Stimulated activated CD4-positive, alpha-beta T cell treated with anti-CD3 and anti-CD28 coated beads, TNF-alpha, amount 100 ng/mL, for 4 hours (primary cell): Measurements from ENCODE around the gene GNA14.
"Not testable (repeated sequence)": the region's sequence is repeated elsewhere in the genome, so short reads cannot be mapped to it uniquely, and the experiment has no call there.

ENCODE experiments used
- DNase-seq, 3 experiments: peaks; one replicate each; pipeline ENCODE4 v3.0.0-alpha.2; 2020; ENCODE audit warnings: low read depth in 3 of 3

The GNA14 gene

DNA sequence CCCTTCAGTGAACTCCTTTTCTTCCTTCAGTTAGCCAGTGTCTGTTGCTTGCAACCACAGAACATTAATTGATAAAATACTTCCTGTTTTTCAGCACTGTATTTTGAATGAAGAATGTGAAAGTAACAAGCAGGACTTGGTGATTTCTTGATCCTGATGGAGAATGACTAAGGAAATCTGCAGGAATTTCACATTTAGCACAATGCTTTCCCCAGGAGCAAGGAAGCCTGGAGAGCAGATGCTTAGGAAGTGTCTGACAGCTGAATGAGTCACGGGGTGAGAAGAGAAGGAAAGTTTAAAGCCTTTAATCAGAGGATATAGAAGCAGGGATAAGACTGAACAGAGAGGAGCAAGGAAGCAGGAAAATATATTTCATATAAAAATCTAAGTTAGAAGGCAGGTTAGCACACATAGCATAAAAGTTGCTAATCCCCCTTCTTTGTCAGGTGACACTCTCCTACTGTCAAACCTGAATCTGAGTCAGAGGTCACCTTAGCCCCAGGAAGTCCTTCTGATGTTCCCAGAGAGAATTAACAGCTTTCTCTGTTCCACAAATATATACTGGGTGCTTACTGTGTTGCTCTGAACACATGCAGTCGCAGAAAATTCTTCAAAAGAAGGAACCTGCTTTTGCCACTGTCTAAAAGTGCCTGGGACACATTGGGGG, 59.7 kb downstream of the GNA14 start:
- no peak for DNase-seq

DNA sequence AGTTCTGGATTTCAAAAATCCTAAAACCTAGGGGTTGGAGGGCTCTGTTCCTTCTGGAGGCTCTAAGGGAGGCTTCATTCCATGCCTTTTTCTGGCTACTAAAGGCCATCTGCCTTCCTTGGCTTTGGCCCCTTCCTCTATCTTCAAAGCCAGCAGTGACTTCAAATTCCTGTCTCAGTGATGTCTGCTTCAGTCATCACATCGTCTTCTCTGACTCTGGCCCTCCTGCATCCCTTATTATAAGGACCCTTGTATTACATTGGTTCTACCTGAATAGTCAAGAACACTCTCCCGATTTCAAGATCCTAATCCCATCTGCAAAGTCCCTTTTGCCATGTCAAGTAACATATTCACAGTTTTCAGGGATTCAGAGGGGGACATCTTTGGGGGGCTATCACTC, 60.3 kb downstream of the GNA14 start:
- DNase-seq, result no peak

DNA sequence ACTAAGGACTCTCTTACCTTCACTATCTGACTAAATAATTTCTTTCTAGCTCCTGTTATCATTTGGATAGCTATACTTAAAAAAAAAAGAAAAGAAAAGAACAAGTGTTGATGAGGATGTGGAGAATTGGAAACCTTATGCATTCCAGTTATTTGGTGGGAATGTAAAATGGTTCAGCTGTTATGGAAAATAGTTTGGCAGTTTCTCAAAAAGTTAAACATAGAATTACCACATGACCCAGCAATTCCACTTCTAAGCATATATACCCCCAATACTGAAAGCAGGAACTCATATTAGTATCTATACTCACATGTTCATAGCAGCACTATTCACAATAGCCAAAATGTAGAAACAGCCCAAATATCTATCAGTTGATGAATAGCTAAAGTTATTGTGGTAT, 61.1 kb downstream of the GNA14 start:
- DNase-seq, result no peak

DNA sequence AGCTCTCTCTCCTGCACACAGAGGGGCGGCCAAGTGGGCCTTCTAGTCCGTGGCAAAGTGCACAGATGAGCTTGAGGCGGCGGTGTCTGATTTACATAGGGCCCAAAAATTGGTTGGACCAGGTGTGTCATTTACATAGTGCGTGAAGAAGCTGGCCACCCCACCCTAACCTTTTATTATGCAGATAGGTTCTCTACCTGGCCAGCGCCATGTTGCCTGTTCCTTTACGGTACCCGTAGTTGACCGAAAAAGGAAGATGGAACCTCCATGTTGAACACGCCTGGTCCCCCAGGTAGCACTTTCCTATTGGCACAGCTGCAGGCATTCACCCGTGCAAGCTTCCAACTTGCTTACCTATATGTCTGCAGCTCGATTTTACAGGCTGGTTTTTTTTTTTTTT, 61.5 kb downstream of the GNA14 start:
- no peak for DNase-seq

DNA sequence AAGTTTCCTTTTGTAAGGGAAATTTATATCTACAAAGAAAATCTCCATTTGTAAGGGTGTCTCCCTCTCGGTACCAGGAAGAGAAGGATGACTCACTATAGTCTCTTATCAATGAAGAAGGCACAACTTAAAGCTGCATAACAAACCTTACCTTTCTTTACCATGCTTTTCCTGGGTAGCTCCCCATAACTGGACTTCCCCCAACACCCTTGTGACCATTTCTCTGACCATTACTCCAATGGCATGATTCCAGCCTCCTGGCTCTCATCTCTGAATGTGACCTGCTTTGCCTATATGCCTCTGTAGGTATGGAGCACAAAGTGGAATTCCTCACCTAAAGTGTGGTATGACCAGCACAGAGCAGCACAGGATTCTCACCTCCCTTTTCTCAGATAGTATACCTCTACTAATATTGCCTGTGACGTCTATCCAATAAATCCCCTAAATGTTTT, 62.8 kb downstream of the GNA14 start:
- no peak for DNase-seq

DNA sequence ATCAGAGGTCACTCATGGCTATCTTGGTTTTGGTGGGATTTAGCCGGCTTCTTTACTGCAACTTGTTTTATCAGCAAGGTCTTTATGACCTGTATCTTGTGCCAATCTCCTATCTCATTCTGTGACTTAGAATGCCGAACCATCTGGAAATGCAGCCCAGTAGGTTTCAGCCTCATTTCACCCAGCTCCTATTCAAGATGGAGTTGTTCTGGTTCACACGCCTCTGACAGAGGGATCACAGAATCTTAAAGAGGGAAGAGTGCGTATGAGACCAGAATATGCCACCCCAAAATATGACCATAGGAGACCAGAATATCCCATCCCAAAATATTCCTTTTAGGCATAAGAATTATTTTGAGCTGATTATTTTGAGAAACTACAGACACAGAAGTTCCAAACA, 63.2 kb downstream of the GNA14 start:
- not testable (repeated sequence) for DNase-seq

DNA sequence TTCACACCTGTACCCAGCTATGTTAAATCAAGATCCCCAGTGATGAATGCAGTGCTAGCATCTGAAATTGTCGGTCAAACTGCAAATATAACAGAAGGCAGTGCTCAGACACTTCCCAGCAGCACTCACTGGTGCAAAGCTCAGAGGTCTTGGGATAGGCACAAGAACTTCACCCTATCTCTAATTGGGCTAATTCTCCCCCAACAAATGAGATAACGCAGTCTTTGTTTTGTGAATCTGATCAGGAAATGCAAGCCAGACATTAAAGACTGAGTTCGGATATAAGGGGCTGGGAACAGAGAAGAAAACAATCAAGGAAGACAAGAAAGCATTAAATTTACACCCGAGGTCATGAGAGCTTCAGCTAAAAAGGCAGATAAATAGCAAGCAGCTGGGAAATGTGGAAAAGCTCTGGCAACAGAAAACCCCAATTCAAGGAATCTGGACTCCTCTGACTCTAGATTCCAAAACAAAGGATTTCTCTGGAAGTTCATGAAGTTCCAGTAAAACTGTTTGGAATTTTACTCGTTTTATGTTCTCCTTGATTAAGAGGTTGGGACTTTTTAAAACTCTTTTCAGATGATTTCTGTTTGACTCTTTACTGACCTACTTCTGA, 65.1 kb downstream of the GNA14 start:
- no peak for DNase-seq

DNA sequence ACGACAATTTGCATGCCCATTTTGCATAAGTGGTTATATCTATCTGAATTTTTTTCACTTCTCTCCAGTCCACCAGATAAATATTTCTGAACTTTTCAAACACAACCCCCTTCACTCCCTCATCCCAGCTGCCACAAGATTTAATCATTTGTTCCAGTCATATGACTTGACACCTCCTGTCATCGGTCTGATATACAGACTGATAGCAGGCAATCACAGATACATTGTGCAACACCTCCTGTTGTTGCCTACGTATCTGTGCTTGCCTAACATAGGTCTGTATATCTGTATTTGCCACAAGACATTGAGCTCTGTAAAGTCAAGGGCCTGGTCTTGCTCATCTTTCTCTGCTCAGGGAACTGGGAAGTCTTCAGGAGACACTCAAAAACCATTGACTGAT, 65.6 kb downstream of the GNA14 start:
- no peak for DNase-seq

DNA sequence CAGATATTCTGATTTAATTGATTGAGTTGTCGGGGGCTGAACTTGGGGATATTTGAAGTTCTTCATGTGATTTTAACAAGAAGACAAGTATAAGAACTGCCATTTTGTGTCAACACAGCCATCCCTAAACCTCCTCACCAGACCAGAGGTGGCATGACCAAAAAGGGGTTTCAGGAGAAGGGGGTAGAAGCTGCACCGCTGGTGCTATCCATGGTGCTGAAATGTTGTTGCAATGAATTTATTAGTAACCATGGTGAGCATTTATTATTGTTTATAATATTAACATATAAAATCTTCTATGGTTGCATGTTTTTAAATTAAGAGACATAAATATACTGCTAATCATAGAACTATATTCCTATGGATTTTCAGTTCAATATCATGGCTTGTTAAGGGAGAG, 72.3 kb downstream of the GNA14 start:
- DNase-seq, result no peak

DNA sequence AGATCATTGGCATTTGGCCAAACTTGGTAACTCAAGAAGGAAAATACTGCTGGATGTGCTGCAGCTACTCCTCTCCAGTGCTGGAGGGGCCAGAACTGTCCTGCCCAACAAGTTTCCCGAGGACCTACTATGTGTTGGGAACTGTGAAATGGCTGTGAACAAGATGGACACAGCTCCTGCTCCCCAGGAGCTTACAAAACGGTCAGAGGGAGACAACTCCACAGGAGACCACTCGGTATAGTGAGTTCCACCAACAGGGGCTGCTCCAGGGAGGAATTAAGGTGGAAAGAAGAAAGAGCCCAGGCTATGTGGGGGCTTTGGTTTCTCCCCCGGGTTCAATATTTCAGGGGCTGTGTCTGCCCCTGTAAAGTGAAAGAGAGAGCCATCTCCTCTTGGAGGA, 78.8 kb downstream of the GNA14 start:
- no peak for DNase-seq

DNA sequence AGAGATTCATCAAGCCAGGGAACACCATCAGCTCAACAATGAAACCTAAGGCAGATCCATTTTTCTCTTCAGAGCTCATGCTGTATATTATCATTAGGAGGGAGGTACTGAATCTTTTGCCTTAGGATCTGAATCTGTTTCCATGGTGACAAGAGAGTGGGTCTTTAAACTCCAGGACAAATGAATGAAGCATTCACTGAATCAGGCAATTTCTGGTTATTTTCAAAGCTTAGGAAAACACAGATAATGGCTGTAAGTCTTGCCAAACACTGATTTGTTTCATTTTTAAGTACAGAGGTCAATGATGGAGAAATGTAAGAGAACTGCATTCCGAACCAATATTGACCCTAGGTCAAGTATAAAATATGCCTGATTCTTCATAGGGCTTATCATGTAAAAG, 84.9 kb downstream of the GNA14 start:
- no peak for DNase-seq

DNA sequence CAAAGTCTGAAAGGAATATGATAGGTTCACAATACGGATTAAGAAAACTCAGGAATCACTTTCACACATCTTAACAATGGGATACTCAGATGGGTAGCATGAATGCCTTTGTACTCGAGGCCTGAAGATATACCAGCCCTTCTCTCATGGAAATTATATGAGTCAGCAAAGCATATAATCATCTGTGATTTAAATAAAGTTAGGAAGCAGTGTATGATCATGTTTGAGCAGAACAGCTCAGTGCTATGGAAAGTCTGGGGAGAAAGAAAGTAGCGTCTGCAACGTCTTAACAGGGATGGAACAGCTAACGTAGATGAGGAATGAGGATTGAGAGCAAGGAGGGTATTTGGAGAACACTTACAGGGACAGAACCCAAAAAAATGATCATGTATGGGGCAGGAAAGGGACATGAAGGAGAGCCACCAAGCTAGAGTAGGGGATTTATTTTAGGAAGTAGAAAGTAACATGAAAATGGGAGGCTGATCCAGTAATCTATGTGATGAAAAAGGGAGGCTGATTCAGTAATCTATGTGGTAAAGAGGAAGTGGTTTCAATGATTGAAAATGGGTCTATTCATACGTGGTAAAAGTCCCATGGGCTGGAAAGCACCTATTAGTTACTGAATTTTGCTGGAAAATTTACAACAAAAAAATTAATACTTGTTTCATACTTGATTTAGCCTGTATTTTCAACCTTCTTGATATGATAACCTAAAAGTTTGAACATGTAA, 85.9 kb downstream of the GNA14 start:
- no peak for DNase-seq

DNA sequence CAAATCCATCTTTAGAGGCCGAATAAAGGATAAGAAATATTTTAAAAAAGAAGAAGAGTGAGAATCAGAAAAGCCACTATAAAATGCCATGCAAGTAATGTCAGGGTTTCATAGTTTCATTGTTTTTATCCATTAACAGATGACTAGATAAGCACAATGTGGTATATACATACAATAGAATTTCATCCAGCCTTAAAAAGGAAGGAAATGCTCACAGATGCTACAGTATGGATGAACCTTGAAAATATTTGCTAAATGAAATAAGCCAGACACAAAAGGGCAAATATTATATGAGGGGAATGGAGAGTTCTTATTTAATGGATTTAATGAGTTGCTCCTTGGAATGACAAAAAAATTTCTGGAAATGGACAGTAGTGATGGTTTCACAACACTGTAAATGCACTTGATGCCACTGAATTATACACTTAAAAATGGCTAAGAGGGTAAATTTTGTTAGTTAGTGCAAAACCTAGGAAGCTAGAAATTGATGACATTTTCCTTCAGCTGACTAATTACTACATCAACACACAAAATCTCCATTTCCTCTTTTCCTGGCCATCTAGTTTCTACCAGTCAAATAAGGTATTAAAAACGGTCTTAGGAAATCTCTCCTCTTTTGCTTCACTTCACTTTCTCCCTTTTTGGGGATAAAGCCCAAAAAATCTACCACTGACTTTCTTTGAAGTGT, 86.6 kb downstream of the GNA14 start:
- no peak for DNase-seq

DNA sequence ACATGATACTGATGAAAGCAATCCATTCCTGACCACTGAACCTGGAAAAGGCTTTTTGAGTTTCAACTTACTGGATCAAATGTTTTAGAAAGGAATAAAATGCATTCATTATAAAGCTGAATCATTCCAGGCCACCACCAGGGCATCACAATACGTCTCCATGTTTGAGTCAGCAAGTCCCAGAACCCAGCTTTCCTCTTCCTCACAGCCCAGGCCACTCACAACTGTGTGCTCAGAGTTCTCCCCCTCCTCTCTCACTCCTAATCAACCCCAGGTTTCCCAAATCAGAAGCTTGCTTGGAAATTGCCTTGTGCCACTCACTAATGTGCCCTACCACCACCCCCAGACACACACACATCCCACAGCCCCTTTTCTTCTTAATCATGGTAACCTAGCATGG, 91.7 kb downstream of the GNA14 start:
- DNase-seq, result no peak

DNA sequence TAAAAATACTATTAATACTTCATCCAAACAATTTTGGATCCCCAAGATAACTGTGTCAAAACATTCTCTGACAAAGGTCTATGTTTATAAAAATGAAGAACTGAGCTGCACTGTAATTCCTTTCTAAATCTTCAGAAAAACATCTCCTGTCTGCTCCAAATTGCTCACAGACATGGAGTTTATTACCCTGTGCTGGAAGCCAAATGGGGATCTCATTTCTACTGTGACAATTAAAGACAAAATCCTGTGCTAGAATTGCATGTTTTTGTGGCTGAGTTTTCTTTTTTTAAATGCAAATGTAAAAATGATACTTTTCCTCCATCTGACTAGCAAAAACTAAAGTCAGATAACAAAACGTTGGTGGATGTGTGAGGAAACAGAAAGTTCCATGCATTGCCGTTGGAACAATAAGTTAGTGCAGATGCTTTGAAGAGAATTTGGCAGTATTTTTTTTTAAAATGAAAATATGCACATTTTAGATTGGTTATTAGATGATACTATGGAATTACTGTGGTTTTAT, 93.5 kb downstream of the GNA14 start:
- DNase-seq, result no peak

DNA sequence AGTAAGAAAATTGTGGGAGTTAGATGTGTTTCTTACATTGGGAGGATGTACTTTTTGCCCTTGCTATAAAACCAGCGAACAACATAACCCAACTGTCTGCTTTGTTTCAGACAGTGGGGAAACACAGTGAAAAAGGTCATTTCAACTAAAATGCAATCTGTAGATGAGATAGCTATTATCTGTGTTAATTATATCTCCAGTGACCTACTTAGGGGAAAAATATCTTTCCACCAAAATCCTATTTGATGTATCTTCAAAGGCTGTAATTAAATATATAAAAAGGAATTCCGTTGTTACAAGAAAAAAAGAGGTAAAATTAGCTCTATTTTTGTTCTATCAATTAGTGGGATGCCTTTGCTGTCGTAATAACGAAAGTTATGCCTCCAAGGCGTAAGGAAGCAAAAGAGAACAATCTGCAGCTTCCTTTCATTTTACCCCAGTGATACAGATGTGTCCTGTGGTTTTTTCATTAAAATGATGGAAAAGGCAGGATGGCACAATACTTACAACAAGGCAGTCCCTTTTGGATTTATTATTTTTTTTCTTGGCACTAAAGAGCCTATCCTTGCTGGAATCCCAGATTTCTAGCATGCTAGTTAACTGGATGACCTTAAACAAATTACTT, 100.9 kb downstream of the GNA14 start:
- no peak for DNase-seq

DNA sequence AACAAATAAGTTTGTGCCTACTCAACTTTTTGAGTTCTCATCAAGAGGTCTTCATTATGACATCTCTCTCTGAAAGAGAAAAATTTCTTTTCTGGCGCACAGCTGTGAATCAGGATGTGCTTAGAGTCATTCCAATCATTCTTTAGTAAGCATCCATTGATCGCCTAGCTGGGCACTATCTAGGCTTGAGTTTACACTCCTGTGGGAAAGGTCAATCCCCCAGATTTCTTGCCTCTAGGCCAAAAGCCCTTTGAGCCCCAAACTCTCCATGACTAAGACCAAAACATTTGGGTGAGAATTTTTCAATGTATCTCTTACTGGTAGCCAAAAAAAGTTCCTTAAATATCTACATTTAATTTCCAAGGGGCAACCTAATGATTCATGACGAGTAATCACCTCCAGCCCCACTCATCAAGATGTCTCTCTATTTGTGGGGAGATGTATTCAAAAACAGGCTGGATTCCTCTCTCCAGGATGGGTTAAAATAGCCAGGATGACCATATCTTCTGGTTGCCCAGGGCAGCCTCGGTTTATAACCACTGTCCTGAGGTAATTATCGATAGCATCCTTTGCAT, 101.7 kb downstream of the GNA14 start:
- no peak for DNase-seq

DNA sequence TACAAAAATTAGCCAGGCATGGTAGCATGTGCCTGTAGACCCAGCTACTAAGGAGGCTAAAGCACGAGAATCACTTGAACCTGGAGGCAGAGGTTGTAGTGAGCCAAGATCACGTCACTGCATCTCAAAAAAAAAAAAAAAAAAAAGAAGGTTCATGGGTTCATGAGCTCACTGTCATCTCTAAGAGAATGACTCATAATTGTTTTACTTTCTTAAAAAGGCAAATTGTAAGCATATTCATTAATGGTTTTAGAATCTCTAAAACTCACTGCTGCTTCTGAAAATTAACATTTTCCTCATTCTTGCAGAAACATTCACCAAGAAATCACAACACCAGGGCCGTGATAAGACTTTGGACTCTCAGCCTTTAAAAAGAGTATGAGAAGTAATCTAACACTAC, 103.6 kb downstream of the GNA14 start:
- no peak for DNase-seq

DNA sequence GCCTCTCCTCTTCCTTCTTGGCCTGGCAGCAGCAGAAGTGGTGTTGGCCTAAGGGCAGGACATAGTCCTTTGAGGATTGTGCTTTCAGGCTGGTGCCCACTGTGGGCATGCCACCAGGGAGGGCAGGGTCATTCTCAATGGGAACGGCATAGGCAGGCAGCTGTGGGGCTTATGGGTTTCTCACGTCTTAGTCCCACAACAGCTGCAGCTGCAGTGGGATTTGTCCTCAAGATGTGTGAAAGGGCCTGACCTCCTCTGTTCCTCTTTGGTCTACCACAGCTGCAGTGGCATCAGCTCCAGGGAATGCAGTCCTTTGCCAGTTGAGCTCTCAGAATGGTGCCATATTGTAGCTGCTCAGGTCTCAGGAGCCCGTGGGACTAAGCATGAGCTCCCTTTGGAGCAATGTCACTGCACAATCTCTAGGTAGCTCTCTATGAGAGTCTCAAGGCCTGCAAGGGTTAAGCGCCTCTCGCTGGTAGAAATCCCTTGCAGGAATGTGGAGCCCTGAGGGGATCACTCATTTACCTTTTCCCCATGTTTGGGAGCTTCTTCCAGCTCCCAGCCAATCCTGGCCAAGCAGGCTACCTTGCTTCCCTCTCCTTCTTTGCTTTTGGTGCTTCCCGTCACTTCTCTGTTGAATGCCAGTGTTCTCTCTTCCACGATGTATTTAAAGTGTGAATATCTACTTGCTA, 104.8 kb downstream of the GNA14 start:
- DNase-seq, result no peak

DNA sequence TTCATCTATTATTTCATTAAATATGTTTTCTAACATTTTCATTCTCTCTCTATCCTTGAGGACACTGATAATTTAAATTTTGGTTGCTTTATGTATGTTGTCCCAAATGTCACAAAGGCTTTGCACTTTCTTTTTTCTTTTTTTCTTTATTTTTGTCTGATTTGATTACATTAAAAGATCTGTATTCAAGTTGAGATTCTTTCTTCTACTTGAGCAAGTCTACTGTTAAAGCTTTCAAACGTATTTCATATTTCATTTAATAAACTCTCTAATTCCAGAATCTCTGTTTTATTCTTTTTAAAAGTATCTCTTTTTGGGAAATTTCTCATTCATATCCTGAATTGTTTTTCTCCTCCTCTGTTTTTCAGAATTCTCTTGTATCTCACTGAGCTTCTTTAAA, 106.5 kb downstream of the GNA14 start:
- no peak for DNase-seq

DNA sequence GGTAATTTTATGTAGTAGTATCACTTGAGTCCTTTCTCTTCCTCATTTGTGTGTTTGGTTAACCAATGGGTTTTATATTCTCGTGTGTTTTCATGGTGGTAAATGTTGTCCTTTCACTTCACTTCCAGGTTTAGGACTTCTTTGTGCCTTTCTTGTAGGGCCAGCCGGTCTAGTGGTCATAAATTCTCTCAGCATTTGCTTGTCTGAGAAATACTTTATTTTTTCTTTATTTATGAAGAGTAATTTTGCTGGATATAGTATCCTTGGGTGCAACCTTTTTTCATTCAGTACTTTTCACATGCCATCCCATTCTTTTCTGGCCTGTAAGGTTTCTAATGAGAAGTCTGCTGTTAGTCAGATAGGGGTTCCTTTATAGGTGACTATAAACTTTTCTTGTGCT, 107.1 kb downstream of the GNA14 start:
- no peak for DNase-seq
